ENCODE results near the gene TSSK2.
"Not testable (repeated sequence)": the region's sequence is repeated elsewhere in the genome, so short reads cannot be mapped to it uniquely, and the experiment has no call there.

Gene TSSK2

GRCh38 chr22:19130959-19131684, at the start of gene TSSK2:
TSS of gene TSSK2 (plus strand) at chr22:19131308. CDS start at chr22:19131400, 92 bp downstream.
- in situ Hi-C loops (cut with MboI; ENCODE audit: low sequenced_read_pairs): no loop called here

GRCh38 chr22:19081351-19081750, 49.8 kb upstream of the TSSK2 start:
- in situ Hi-C loops (cut with MboI; ENCODE audit: low sequenced_read_pairs): no loop called here

- in situ Hi-C loops (cut with MboI; ENCODE audit: low sequenced_read_pairs): no loop called here
Observed at GRCh38 chr22:19082101-19082500, 49.0 kb upstream of the TSSK2 start.

GRCh38 chr22:19082793-19083192, 48.3 kb upstream of the TSSK2 start:
- in situ Hi-C loops (cut with MboI; ENCODE audit: low sequenced_read_pairs): no loop called here

GRCh38 chr22:19084126-19084525, 47.0 kb upstream of the TSSK2 start:
- in situ Hi-C loops (cut with MboI; ENCODE audit: low sequenced_read_pairs): not testable (repeated sequence)

GRCh38 chr22:19084586-19084985, 46.5 kb upstream of the TSSK2 start:
- in situ Hi-C loops (cut with MboI; ENCODE audit: low sequenced_read_pairs): not testable (repeated sequence)

- in situ Hi-C loops (cut with MboI; ENCODE audit: low sequenced_read_pairs): no loop called here
Observed at GRCh38 chr22:19085233-19085718, 45.8 kb upstream of the TSSK2 start.

GRCh38 chr22:19086417-19086816, 44.7 kb upstream of the TSSK2 start:
- in situ Hi-C loops (cut with MboI; ENCODE audit: low sequenced_read_pairs): no loop called here

- in situ Hi-C loops (cut with MboI; ENCODE audit: low sequenced_read_pairs): no loop called here
Observed at GRCh38 chr22:19086896-19087295, 44.2 kb upstream of the TSSK2 start.

GRCh38 chr22:19088866-19089595, 42.1 kb upstream of the TSSK2 start:
- in situ Hi-C loops (cut with MboI; ENCODE audit: low sequenced_read_pairs): no loop called here

- in situ Hi-C loops (cut with MboI; ENCODE audit: low sequenced_read_pairs): no loop called here
Observed at GRCh38 chr22:19090183-19090582, 40.9 kb upstream of the TSSK2 start.

- in situ Hi-C loops (cut with MboI; ENCODE audit: low sequenced_read_pairs): no loop called here
Observed at GRCh38 chr22:19090586-19091127, 40.5 kb upstream of the TSSK2 start.

- in situ Hi-C loops (cut with MboI; ENCODE audit: low sequenced_read_pairs): no loop called here
Observed at GRCh38 chr22:19092725-19093124, 38.4 kb upstream of the TSSK2 start.

GRCh38 chr22:19094393-19094997, 36.6 kb upstream of the TSSK2 start:
- in situ Hi-C loops (cut with MboI; ENCODE audit: low sequenced_read_pairs): no loop called here

- in situ Hi-C loops (cut with MboI; ENCODE audit: low sequenced_read_pairs): no loop called here
Observed at GRCh38 chr22:19096555-19096954, 34.6 kb upstream of the TSSK2 start.

- in situ Hi-C loops (cut with MboI; ENCODE audit: low sequenced_read_pairs): no loop called here
Observed at GRCh38 chr22:19097518-19097917, 33.6 kb upstream of the TSSK2 start.

- in situ Hi-C loops (cut with MboI; ENCODE audit: low sequenced_read_pairs): no loop called here
Observed at GRCh38 chr22:19098157-19098556, 33.0 kb upstream of the TSSK2 start.

- in situ Hi-C loops (cut with MboI; ENCODE audit: low sequenced_read_pairs): no loop called here
Observed at GRCh38 chr22:19103880-19104821, 27.0 kb upstream of the TSSK2 start.

- in situ Hi-C loops (cut with MboI; ENCODE audit: low sequenced_read_pairs): no loop called here
Observed at GRCh38 chr22:19105456-19105855, 25.7 kb upstream of the TSSK2 start.

All from hTERT RPE-1 (cell line).